ENCODE results near the gene LIMS2. TPM values are rescaled to one million over a fixed set of nuclear protein-coding genes. Genes with fewer than 3 reads are reported as not detected.

The LIMS2 gene
- polyA plus RNA-seq, 1 experiment, result 46.1 TPM

GRCh38 chr2:127670957-127671290 lies 4.4 kb downstream of the LIMS2 start:
- Histone ChIP-seq H3K36me3 (ENCODE audit: control insufficient read depth, insufficient read depth, low read length) (peaks cover 4% of the 10 kb centered on the region), H3K4me3 (ENCODE audit: low read depth, low read length) (no peak overlapping the region), H3K27me3 (ENCODE audit: control insufficient read depth, insufficient read depth, low read length) (no peaks in the 10 kb centered on the region)
- ChIA-PET POLR2A (no interaction called here), CTCF (interaction anchor here (0.7 to 1.2 kb wide), 2 partner anchors 79 to 533 kb away, joined by 3 to 4 read pairs; no protein-coding TSS in a partner anchor)
- TF ChIP-seq CTCF (IDR thresholded peaks at IDR 0.05; ENCODE audit: insufficient read depth, low read depth, low read length), result no peak
- DNase-seq (ENCODE audit: low read depth), result no peak

GRCh38 chr2:127670055-127670956 lies 5.0 kb downstream of the LIMS2 start:
- peaks cover 4% of the 10 kb centered on the region for H3K36me3 ChIP-seq (ENCODE audit: control insufficient read depth, insufficient read depth, low read length)
- H3K27me3 ChIP-seq (ENCODE audit: control insufficient read depth, insufficient read depth, low read length), result no peaks in the 10 kb centered on the region
- no peak overlapping the region for H3K4me3 ChIP-seq (ENCODE audit: low read depth, low read length)
- peak; percentile 82 for DNase-seq (ENCODE audit: low read depth)
- no peak for TF ChIP-seq CTCF (IDR thresholded peaks at IDR 0.05; ENCODE audit: insufficient read depth, low read depth, low read length)
- CTCF ChIA-PET, result interaction anchor here (0.7 to 1.3 kb wide), 3 partner anchors 79 to 532 kb away, joined by 3 to 4 read pairs (median 3); no protein-coding TSS in a partner anchor
- POLR2A ChIA-PET, result no interaction called here

GRCh38 chr2:127669056-127669455 lies 6.3 kb downstream of the LIMS2 start:
- CTCF ChIA-PET, result interaction anchor here (1.3 kb wide), 1 partner anchor 78 kb away, joined by 3 read pairs; no protein-coding TSS in a partner anchor
- Histone ChIP-seq H3K4me3 (ENCODE audit: low read depth, low read length) (no peak overlapping the region), H3K27me3 (ENCODE audit: control insufficient read depth, insufficient read depth, low read length) (no peaks in the 10 kb centered on the region), H3K36me3 (ENCODE audit: control insufficient read depth, insufficient read depth, low read length) (peaks cover 4% of the 10 kb centered on the region)
- TF ChIP-seq CTCF (IDR thresholded peaks at IDR 0.05; ENCODE audit: insufficient read depth, low read depth, low read length), result no peak
- DNase-seq (ENCODE audit: low read depth), result no peak
- POLR2A ChIA-PET, result no interaction called here

GRCh38 chr2:127665267-127665893 lies 9.9 kb downstream of the LIMS2 start:
- DNase-seq (ENCODE audit: low read depth), result no peak
- Histone ChIP-seq H3K4me3 (ENCODE audit: low read depth, low read length) (no peak overlapping the region), H3K36me3 (ENCODE audit: control insufficient read depth, insufficient read depth, low read length) (peaks cover 2% of the 10 kb centered on the region; the same call in 1 of the 2 replicates), H3K27me3 (ENCODE audit: control insufficient read depth, insufficient read depth, low read length) (no peaks in the 10 kb centered on the region)
- no peak for TF ChIP-seq CTCF (IDR thresholded peaks at IDR 0.05; ENCODE audit: insufficient read depth, low read depth, low read length)
- ChIA-PET CTCF (interaction anchor here (1.4 to 2.4 kb wide), 2 partner anchors 11 to 15 kb away, joined by 3 to 13 read pairs; no protein-coding TSS in a partner anchor), POLR2A (no interaction called here)

- H3K27me3 ChIP-seq (ENCODE audit: control insufficient read depth, insufficient read depth, low read length), result no peaks in the 10 kb centered on the region
- peaks cover 2% of the 10 kb centered on the region; the same call in 1 of the 2 replicates for H3K36me3 ChIP-seq (ENCODE audit: control insufficient read depth, insufficient read depth, low read length)
- DNase-seq (ENCODE audit: low read depth), result no peak
- ChIA-PET CTCF (interaction anchor here (1.4 to 2.4 kb wide), 2 partner anchors 11 to 15 kb away, joined by 3 to 13 read pairs; no protein-coding TSS in a partner anchor), POLR2A (interaction anchor here (1.0 kb wide), 1 partner anchor 10 kb away, joined by 4 read pairs; the partner anchor contains the start of gene LIMS2)
- no peak for TF ChIP-seq CTCF (IDR thresholded peaks at IDR 0.05; ENCODE audit: insufficient read depth, low read depth, low read length)
- H3K4me3 ChIP-seq (ENCODE audit: low read depth, low read length), result no peak overlapping the region
Measured at GRCh38 chr2:127664895-127665225, 10.5 kb downstream of the LIMS2 start.

Data from BJ (cell line).